SK-N-MC (cell line): Measurements from ENCODE around the gene UGDH.
"Not testable (repeated sequence)": the region's sequence is repeated elsewhere in the genome, so short reads cannot be mapped to it uniquely, and the experiment has no call there.

Experiments
- EZH2 ChIP-seq: fragments of 200-600 bp; sonication (generic); IDR thresholded peaks from one replicate; pipeline ENCODE4 v1.6.1; 2017; ENCODE audit warnings: antibody characterized with exemption
- POLR2AphosphoS5 ChIP-seq: IDR thresholded peaks from 2 replicates; pipeline ENCODE4 v1.6.1; 2012; ENCODE audit warnings: mild to moderate bottlenecking, low read depth, low read length, borderline replicate concordance

GRCh38 chr4:39515669-39516401 is 11.4 kb downstream of the UGDH start:
- TF ChIP-seq POLR2AphosphoS5, EZH2: not testable (repeated sequence)
